ENCODE data around the gene DCD. TPM values are rescaled to one million over a fixed set of nuclear protein-coding genes. Genes with fewer than 3 reads are reported as not detected.

The DCD gene
- not detected for total RNA-seq

- no peaks in the 10 kb centered on the region for H3K4me1 Mint-ChIP-seq
- CTCF ChIA-PET, result no interaction called here
- intact Hi-C loops (cut with DNase I, micrococcal nuclease), result no loop called here
- H3K4me3 Mint-ChIP-seq, result no peak within 1 kb of the TSS
- ATAC-seq (no peak), DNase-seq (no peak)
- no peaks in the 10 kb centered on the region for H3K9me3 Mint-ChIP-seq (ENCODE audit: low read depth)
- no peak within 1 kb of the TSS for H3K27ac Mint-ChIP-seq
- peaks cover 27% of the 10 kb centered on the region for H3K27me3 Mint-ChIP-seq
- POLR2A ChIA-PET, result no interaction called here
- no peaks in the 10 kb centered on the region for H3K36me3 Mint-ChIP-seq (ENCODE audit: low read depth)
Measured at GRCh38 chr12:54648265-54648664, at the start of gene DCD. Gene DCD, minus strand, starts transcription at chr12:54648365. Its CDS starts 62 bp downstream, at chr12:54648303.

- Mint-ChIP-seq H3K27ac (no peak overlapping the region), H3K4me3 (no peak overlapping the region), H3K27me3 (peaks cover 19% of the 10 kb centered on the region), H3K4me1 (no peaks in the 10 kb centered on the region), H3K36me3 (ENCODE audit: low read depth) (no peaks in the 10 kb centered on the region), H3K9me3 (ENCODE audit: low read depth) (no peaks in the 10 kb centered on the region)
- intact Hi-C loops (cut with DNase I, micrococcal nuclease), result no loop called here
- ATAC-seq (no peak), DNase-seq (no peak)
- ChIA-PET POLR2A (no interaction called here), CTCF (interaction anchor here (0.6 to 1.1 kb wide), 3 partner anchors 52 to 829 kb away, joined by 3 read pairs; no protein-coding TSS in a partner anchor)
Measured at GRCh38 chr12:54697851-54698250, 49.7 kb upstream of the DCD start.

- intact Hi-C loops (cut with DNase I, micrococcal nuclease), result no loop called here
- H3K36me3 Mint-ChIP-seq (ENCODE audit: low read depth), result no peaks in the 10 kb centered on the region
- H3K27me3 Mint-ChIP-seq, result peaks cover 40% of the 10 kb centered on the region
- ATAC-seq (no peak), DNase-seq (no peak)
- no peak overlapping the region for H3K27ac Mint-ChIP-seq
- ChIA-PET CTCF (interaction anchor here (0.8 to 3.0 kb wide), 2 partner anchors 10 to 367 kb away, joined by 3 to 21 read pairs; no protein-coding TSS in a partner anchor), POLR2A (no interaction called here)
- no peaks in the 10 kb centered on the region for H3K4me1 Mint-ChIP-seq
- no peaks in the 10 kb centered on the region for H3K9me3 Mint-ChIP-seq (ENCODE audit: low read depth)
- H3K4me3 Mint-ChIP-seq, result no peak overlapping the region
Measured at GRCh38 chr12:54692353-54692752, 44.2 kb upstream of the DCD start.

GRCh38 chr12:54689984-54690383, 41.8 kb upstream of the DCD start:
- no peak overlapping the region for H3K4me3 Mint-ChIP-seq
- H3K36me3 Mint-ChIP-seq (ENCODE audit: low read depth), result no peaks in the 10 kb centered on the region
- ATAC-seq (no peak), DNase-seq (no peak)
- H3K9me3 Mint-ChIP-seq (ENCODE audit: low read depth), result no peaks in the 10 kb centered on the region
- ChIA-PET CTCF (interaction anchor here (1.0 to 1.2 kb wide), 2 partner anchors 12 to 34 kb away, joined by 3 to 4 read pairs; no protein-coding TSS in a partner anchor), POLR2A (no interaction called here)
- peaks cover 41% of the 10 kb centered on the region for H3K27me3 Mint-ChIP-seq
- no peak overlapping the region for H3K27ac Mint-ChIP-seq
- intact Hi-C loops (cut with DNase I, micrococcal nuclease), result no loop called here
- H3K4me1 Mint-ChIP-seq, result no peaks in the 10 kb centered on the region

GRCh38 chr12:54689034-54689372, 40.8 kb upstream of the DCD start:
- DNase-seq (no peak), ATAC-seq (no peak)
- Mint-ChIP-seq H3K4me3 (no peak overlapping the region), H3K9me3 (ENCODE audit: low read depth) (no peaks in the 10 kb centered on the region), H3K4me1 (no peaks in the 10 kb centered on the region), H3K27ac (no peak overlapping the region), H3K27me3 (peaks cover 42% of the 10 kb centered on the region), H3K36me3 (ENCODE audit: low read depth) (no peaks in the 10 kb centered on the region)
- ChIA-PET POLR2A (no interaction called here), CTCF (interaction anchor here (0.7 to 1.0 kb wide), 2 partner anchors 31 to 33 kb away, joined by 3 read pairs; no protein-coding TSS in a partner anchor)
- intact Hi-C loops (cut with DNase I, micrococcal nuclease), result no loop called here

- DNase-seq (no peak), ATAC-seq (no peak)
- ChIA-PET CTCF (interaction anchor here (0.7 kb wide), 2 partner anchors 30 to 210 kb away, joined by 3 read pairs; no protein-coding TSS in a partner anchor), POLR2A (no interaction called here)
- no peak overlapping the region for H3K27ac Mint-ChIP-seq
- intact Hi-C loops (cut with DNase I, micrococcal nuclease), result no loop called here
- H3K4me1 Mint-ChIP-seq, result no peaks in the 10 kb centered on the region
- H3K9me3 Mint-ChIP-seq (ENCODE audit: low read depth), result no peaks in the 10 kb centered on the region
- H3K27me3 Mint-ChIP-seq, result peaks cover 41% of the 10 kb centered on the region
- H3K36me3 Mint-ChIP-seq (ENCODE audit: low read depth), result no peaks in the 10 kb centered on the region
- H3K4me3 Mint-ChIP-seq, result no peak overlapping the region
Measured at GRCh38 chr12:54688309-54689033, 40.3 kb upstream of the DCD start.

GRCh38 chr12:54684636-54685630, 36.8 kb upstream of the DCD start:
- Mint-ChIP-seq H3K36me3 (ENCODE audit: low read depth) (no peaks in the 10 kb centered on the region), H3K27me3 (peaks cover 39% of the 10 kb centered on the region), H3K9me3 (ENCODE audit: low read depth) (no peaks in the 10 kb centered on the region), H3K27ac (no peak overlapping the region), H3K4me1 (no peaks in the 10 kb centered on the region), H3K4me3 (no peak overlapping the region)
- intact Hi-C loops (cut with DNase I, micrococcal nuclease), result no loop called here
- ATAC-seq, result no peak
- ChIA-PET POLR2A (no interaction called here), CTCF (interaction anchor here (0.5 to 1.9 kb wide), 3 partner anchors 26 to 919 kb away, joined by 3 to 7 read pairs (median 3); no protein-coding TSS in a partner anchor)
- no peak for DNase-seq

GRCh38 chr12:54683398-54683797, 35.2 kb upstream of the DCD start:
- ATAC-seq (no peak), DNase-seq (no peak)
- ChIA-PET POLR2A (no interaction called here), CTCF (interaction anchor here (1.2 to 1.9 kb wide), 3 partner anchors 10 to 25 kb away, joined by 3 to 6 read pairs (median 4); no protein-coding TSS in a partner anchor)
- Mint-ChIP-seq H3K27me3 (peaks cover 39% of the 10 kb centered on the region), H3K4me3 (no peak overlapping the region), H3K36me3 (ENCODE audit: low read depth) (no peaks in the 10 kb centered on the region), H3K27ac (no peak overlapping the region), H3K4me1 (no peaks in the 10 kb centered on the region), H3K9me3 (ENCODE audit: low read depth) (no peaks in the 10 kb centered on the region)
- intact Hi-C loops (cut with DNase I, micrococcal nuclease), result no loop called here

GRCh38 chr12:54682674-54683073, 34.5 kb upstream of the DCD start:
- no peak overlapping the region for H3K27ac Mint-ChIP-seq
- no peaks in the 10 kb centered on the region for H3K4me1 Mint-ChIP-seq
- no peaks in the 10 kb centered on the region for H3K9me3 Mint-ChIP-seq (ENCODE audit: low read depth)
- ATAC-seq, result no peak
- POLR2A ChIA-PET, result no interaction called here
- intact Hi-C loops (cut with DNase I, micrococcal nuclease), result no loop called here
- no peak overlapping the region for H3K4me3 Mint-ChIP-seq
- CTCF ChIA-PET, result interaction anchor here (0.6 to 1.9 kb wide), 4 partner anchors 9 to 386 kb away, joined by 3 to 6 read pairs (median 4); no protein-coding TSS in a partner anchor
- peaks cover 34% of the 10 kb centered on the region for H3K27me3 Mint-ChIP-seq
- DNase-seq, result no peak
- no peaks in the 10 kb centered on the region for H3K36me3 Mint-ChIP-seq (ENCODE audit: low read depth)

GRCh38 chr12:54680374-54680773, 32.2 kb upstream of the DCD start:
- DNase-seq (peak; percentile 58), ATAC-seq (peak; percentile 76)
- CTCF ChIA-PET, result interaction anchor here (0.7 to 2.0 kb wide), 7 partner anchors 8 to 1013 kb away, joined by 3 to 7 read pairs (median 4); no protein-coding TSS in a partner anchor
- no peaks in the 10 kb centered on the region for H3K36me3 Mint-ChIP-seq (ENCODE audit: low read depth)
- H3K9me3 Mint-ChIP-seq (ENCODE audit: low read depth), result no peaks in the 10 kb centered on the region
- H3K4me1 Mint-ChIP-seq, result no peaks in the 10 kb centered on the region
- H3K4me3 Mint-ChIP-seq, result no peak overlapping the region
- H3K27me3 Mint-ChIP-seq, result peaks cover 26% of the 10 kb centered on the region
- intact Hi-C loops (cut with DNase I, micrococcal nuclease), result no loop called here
- POLR2A ChIA-PET, result no interaction called here
- H3K27ac Mint-ChIP-seq, result no peak overlapping the region

- ChIA-PET POLR2A (no interaction called here), CTCF (interaction anchor here (1.0 kb wide), 1 partner anchor 25 kb away, joined by 4 read pairs; no protein-coding TSS in a partner anchor)
- intact Hi-C loops (cut with DNase I, micrococcal nuclease), result no loop called here
- no peaks in the 10 kb centered on the region for H3K36me3 Mint-ChIP-seq (ENCODE audit: low read depth)
- no peak overlapping the region for H3K27ac Mint-ChIP-seq
- H3K4me3 Mint-ChIP-seq, result no peak overlapping the region
- no peak for DNase-seq
- peaks cover 19% of the 10 kb centered on the region for H3K27me3 Mint-ChIP-seq
- no peak for ATAC-seq
- no peaks in the 10 kb centered on the region for H3K9me3 Mint-ChIP-seq (ENCODE audit: low read depth)
- H3K4me1 Mint-ChIP-seq, result no peaks in the 10 kb centered on the region
Measured at GRCh38 chr12:54678131-54678530, 30.0 kb upstream of the DCD start.
